NCI-H1436 (cell line): ENCODE data around the gene TOP1.
A peak's percentile ranks its signal among the peaks of the same experiment; 100 is the strongest.

Experiments
- DNase-seq: peaks from one replicate; lab custom pipeline; 2025; lab: John Stamatoyannopoulos, UW

Gene TOP1

GRCh38 chr20:41169791-41170351, 141.2 kb downstream of the TOP1 start:
- no peak for DNase-seq

GRCh38 chr20:41170386-41171105, 141.9 kb downstream of the TOP1 start:
- DNase-seq, result no peak

- no peak for DNase-seq
Observed at GRCh38 chr20:41171736-41172295, 143.2 kb downstream of the TOP1 start.

- no peak for DNase-seq
Observed at GRCh38 chr20:41172296-41173140, 143.9 kb downstream of the TOP1 start.

GRCh38 chr20:41173161-41173721, 144.6 kb downstream of the TOP1 start:
- peak; percentile 47 for DNase-seq

- DNase-seq, result no peak
Observed at GRCh38 chr20:41173791-41174341, 145.2 kb downstream of the TOP1 start.
